ENCODE data around the gene BCL2L12. TPM values are rescaled to one million over a fixed set of nuclear protein-coding genes. Genes with fewer than 3 reads are reported as not detected.

BCL2L12 gene
- total RNA-seq, 1 donor from 2014 or later, result 7.5 TPM

- no peak for DNase-seq
- no peaks in the 10 kb centered on the region for H3K36me3 Mint-ChIP-seq (ENCODE audit: unreplicated experiment)
- H3K27me3 Mint-ChIP-seq (ENCODE audit: unreplicated experiment), result peaks cover 15% of the 10 kb centered on the region
- no peak for TF ChIP-seq CTCF (IDR thresholded peaks at IDR 0.05; ENCODE audit: partially characterized antibody, unreplicated experiment)
- peak overlapping the region; percentile 17 for H3K27ac Mint-ChIP-seq (ENCODE audit: unreplicated experiment)
- peaks cover 10% of the 10 kb centered on the region for H3K4me1 Mint-ChIP-seq (ENCODE audit: low read depth, unreplicated experiment)
- H3K4me3 Mint-ChIP-seq (ENCODE audit: unreplicated experiment), result peak overlapping the region; percentile 99
- peaks cover 16% of the 10 kb centered on the region for H3K9me3 Mint-ChIP-seq (ENCODE audit: unreplicated experiment)
These were observed 26.4 kb downstream of the BCL2L12 start for GRCh38 chr19:49692147-49692506.

DNA sequence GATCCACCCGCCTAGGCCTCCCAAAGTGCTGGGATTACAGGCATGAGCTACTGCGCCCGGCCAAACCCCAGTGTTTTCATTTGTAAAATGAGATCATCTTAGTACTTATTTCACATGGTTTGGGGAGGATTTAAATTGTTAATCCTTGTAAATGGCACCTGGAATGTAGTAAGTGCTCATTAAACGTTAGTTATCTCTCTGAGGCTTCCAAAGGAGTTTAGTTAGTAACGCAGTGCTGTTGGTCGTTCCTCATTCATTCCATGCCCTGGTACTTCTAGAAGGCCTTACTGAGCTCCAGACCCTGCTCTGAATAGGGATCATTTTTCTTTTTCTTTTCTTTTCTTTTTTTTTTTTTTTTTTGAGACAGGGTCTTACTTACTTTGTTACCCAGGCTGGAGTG is 30.4 kb downstream of the BCL2L12 start:
- no peak overlapping the region for H3K27ac Mint-ChIP-seq (ENCODE audit: unreplicated experiment)
- no peaks in the 10 kb centered on the region for H3K36me3 Mint-ChIP-seq (ENCODE audit: unreplicated experiment)
- no peaks in the 10 kb centered on the region for H3K4me1 Mint-ChIP-seq (ENCODE audit: low read depth, unreplicated experiment)
- no peak overlapping the region for H3K4me3 Mint-ChIP-seq (ENCODE audit: unreplicated experiment)
- peaks cover 7% of the 10 kb centered on the region for H3K27me3 Mint-ChIP-seq (ENCODE audit: unreplicated experiment)
- no peak for DNase-seq
- H3K9me3 Mint-ChIP-seq (ENCODE audit: unreplicated experiment), result peaks cover 6% of the 10 kb centered on the region
- no peak for TF ChIP-seq CTCF (IDR thresholded peaks at IDR 0.05; ENCODE audit: partially characterized antibody, unreplicated experiment)

DNA sequence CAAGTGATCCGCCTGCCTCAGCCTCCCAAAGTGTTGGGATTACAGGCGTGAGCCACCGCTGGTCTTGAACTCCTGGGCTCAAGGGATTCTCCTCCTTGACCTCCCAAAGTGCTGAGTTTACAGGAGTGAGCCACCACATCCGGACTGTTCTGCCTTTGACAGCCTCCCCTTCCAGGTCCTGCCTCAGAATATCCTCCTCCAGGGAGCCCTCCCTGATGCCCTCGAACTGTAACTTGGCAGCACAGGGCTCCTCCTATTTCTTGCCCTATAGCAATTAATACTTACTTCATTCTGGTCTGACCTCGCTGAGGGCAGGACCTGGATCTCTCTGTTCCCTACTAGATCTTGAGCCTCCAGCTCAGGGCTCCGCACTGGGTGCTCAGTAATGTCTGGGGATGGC is 31.1 kb downstream of the BCL2L12 start:
- no peak for TF ChIP-seq CTCF (IDR thresholded peaks at IDR 0.05; ENCODE audit: partially characterized antibody, unreplicated experiment)
- H3K9me3 Mint-ChIP-seq (ENCODE audit: unreplicated experiment), result peaks cover 6% of the 10 kb centered on the region
- H3K36me3 Mint-ChIP-seq (ENCODE audit: unreplicated experiment), result no peaks in the 10 kb centered on the region
- H3K27me3 Mint-ChIP-seq (ENCODE audit: unreplicated experiment), result peaks cover 7% of the 10 kb centered on the region
- H3K4me3 Mint-ChIP-seq (ENCODE audit: unreplicated experiment), result no peak overlapping the region
- H3K27ac Mint-ChIP-seq (ENCODE audit: unreplicated experiment), result no peak overlapping the region
- no peaks in the 10 kb centered on the region for H3K4me1 Mint-ChIP-seq (ENCODE audit: low read depth, unreplicated experiment)
- no peak for DNase-seq

DNA sequence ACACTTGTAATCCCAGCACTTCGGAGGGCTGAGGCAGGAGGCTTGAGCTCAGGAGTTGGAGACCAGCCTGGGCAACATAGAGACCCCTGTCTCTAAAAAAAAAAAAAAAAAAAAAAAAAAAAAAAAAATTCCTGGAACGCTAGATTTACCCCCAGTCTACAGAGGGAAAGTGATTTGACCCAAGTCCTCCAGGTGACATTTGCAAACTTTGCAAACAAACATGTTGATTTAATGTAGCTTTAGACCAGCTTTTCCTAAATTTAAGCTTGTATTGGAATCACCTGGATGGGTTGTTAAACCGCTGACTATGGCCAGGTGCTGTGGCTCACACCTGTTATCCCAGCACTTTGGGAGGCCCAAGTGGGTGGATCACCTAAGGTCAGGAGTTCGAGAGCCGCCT is 33.6 kb downstream of the BCL2L12 start:
- no peak for DNase-seq
- peaks cover 7% of the 10 kb centered on the region for H3K27me3 Mint-ChIP-seq (ENCODE audit: unreplicated experiment)
- no peak overlapping the region for H3K27ac Mint-ChIP-seq (ENCODE audit: unreplicated experiment)
- no peaks in the 10 kb centered on the region for H3K9me3 Mint-ChIP-seq (ENCODE audit: unreplicated experiment)
- H3K36me3 Mint-ChIP-seq (ENCODE audit: unreplicated experiment), result no peaks in the 10 kb centered on the region
- no peak for TF ChIP-seq CTCF (IDR thresholded peaks at IDR 0.05; ENCODE audit: partially characterized antibody, unreplicated experiment)
- no peak overlapping the region for H3K4me3 Mint-ChIP-seq (ENCODE audit: unreplicated experiment)
- no peaks in the 10 kb centered on the region for H3K4me1 Mint-ChIP-seq (ENCODE audit: low read depth, unreplicated experiment)

DNA sequence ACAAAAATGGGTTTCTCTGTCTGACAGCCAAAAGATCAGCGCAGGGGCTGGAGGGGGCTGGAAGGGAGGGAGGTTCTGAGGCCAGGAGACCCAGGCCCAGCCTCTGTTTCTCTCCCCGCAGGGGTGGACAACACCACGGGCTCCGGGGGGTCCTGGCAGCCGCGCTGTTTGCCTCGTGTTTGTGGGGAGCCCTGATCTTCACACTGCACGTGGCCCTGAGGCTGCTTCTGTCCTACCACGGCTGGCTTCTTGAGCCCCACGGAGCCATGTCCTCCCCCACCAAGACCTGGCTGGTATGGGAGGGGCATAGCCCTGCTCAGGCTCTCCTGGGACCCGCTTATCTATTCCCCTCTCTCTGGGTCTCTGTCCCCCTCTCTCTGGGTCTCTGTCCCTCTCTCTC is 34.8 kb downstream of the BCL2L12 start:
- no peaks in the 10 kb centered on the region for H3K9me3 Mint-ChIP-seq (ENCODE audit: unreplicated experiment)
- no peak overlapping the region for H3K4me3 Mint-ChIP-seq (ENCODE audit: unreplicated experiment)
- no peaks in the 10 kb centered on the region for H3K36me3 Mint-ChIP-seq (ENCODE audit: unreplicated experiment)
- H3K4me1 Mint-ChIP-seq (ENCODE audit: low read depth, unreplicated experiment), result no peaks in the 10 kb centered on the region
- no peak overlapping the region for H3K27ac Mint-ChIP-seq (ENCODE audit: unreplicated experiment)
- no peak for DNase-seq
- no peak for TF ChIP-seq CTCF (IDR thresholded peaks at IDR 0.05; ENCODE audit: partially characterized antibody, unreplicated experiment)
- H3K27me3 Mint-ChIP-seq (ENCODE audit: unreplicated experiment), result peaks cover 7% of the 10 kb centered on the region

Measured in glutamatergic neuron (in vitro differentiated cells).